COLO668 (cell line): ENCODE results near the gene PEPD.

ENCODE experiments used
- DNase-seq: peaks from one replicate; lab custom pipeline; 2025; ENCODE audit not compliant: unreplicated experiment; lab: John Stamatoyannopoulos, UW

Gene PEPD

GRCh38 chr19:33461256-33462111, 60.1 kb downstream of the PEPD start:
- DNase-seq: no peak

GRCh38 chr19:33460221-33460908, 61.2 kb downstream of the PEPD start:
- DNase-seq: no peak

GRCh38 chr19:33459222-33460090, 62.1 kb downstream of the PEPD start:
- DNase-seq: no peak

- DNase-seq: no peak
Measured at GRCh38 chr19:33458807-33459206, 62.8 kb downstream of the PEPD start.

GRCh38 chr19:33458171-33458633, 63.4 kb downstream of the PEPD start:
- DNase-seq: no peak

GRCh38 chr19:33456845-33457220, 64.8 kb downstream of the PEPD start:
- no peak for DNase-seq

GRCh38 chr19:33456076-33456844, 65.3 kb downstream of the PEPD start:
- DNase-seq: no peak

- no peak for DNase-seq
Measured at GRCh38 chr19:33453265-33453664, 68.3 kb downstream of the PEPD start.

GRCh38 chr19:33450689-33451088, 70.9 kb downstream of the PEPD start:
- DNase-seq: no peak

GRCh38 chr19:33449799-33450198, 71.8 kb downstream of the PEPD start:
- no peak for DNase-seq

GRCh38 chr19:33448159-33448516, 73.5 kb downstream of the PEPD start:
- no peak for DNase-seq

GRCh38 chr19:33447336-33448158, 74.0 kb downstream of the PEPD start:
- no peak for DNase-seq

- no peak for DNase-seq
Measured at GRCh38 chr19:33446330-33447293, 75.0 kb downstream of the PEPD start.

GRCh38 chr19:33445442-33446329, 75.9 kb downstream of the PEPD start:
- no peak for DNase-seq

- no peak for DNase-seq
Measured at GRCh38 chr19:33444562-33445441, 76.8 kb downstream of the PEPD start.

- no peak for DNase-seq
Measured at GRCh38 chr19:33443638-33444561, 77.7 kb downstream of the PEPD start.
